H1 (cell line): ENCODE results near the gene SMC6. TPM values are rescaled to one million over a fixed set of nuclear protein-coding genes. Genes with fewer than 3 reads are reported as not detected.

Source experiments
- EP300 ChIP-seq, 2 experiments: IDR thresholded peaks; 1 replicate in 1 of 2; 2 replicates in 1 of 2; pipeline ENCODE4 v1.6.1; 2011 to 2012; ENCODE audit warnings: low read depth in 2 of 2, low read length in 2 of 2, mild to moderate bottlenecking in 2 of 2, borderline replicate concordance in 1 of 2, inconsistent platforms in 1 of 2, moderate library complexity in 1 of 2
- USF2 ChIP-seq: IDR thresholded peaks from 2 replicates; pipeline ENCODE4 v1.6.1; 2011; ENCODE audit warnings: low read length, improper control_type of control experiment
- polyA plus RNA-seq, 7 experiments: library from polyadenylated mRNA; depleted of rRNA in 3 of 7; stranded (reverse) in 5 of 7; unstranded in 2 of 7; fragments of >200 nt in 5 of 7; fragments of 200-250 nt in 2 of 7; gene quantifications; 1 replicate in 5 of 7; 2 replicates in 1 of 7; 4 replicates in 1 of 7; pipeline versions ENCODE4 v1.2.1 to v1.2.3, GENCODE V29; 2011 to 2013; ENCODE audit warnings: missing spikeins in 2 of 7, mixed read lengths in 2 of 7
- total RNA-seq: library from RNA; stranded (reverse); fragmentation: NEBNext Ultra II Directional; extraction: Animal tissue kit (Norgen Biotek cat#: 25700); gene quantifications from 2 replicates; pipeline ENCODE4 v1.2.1, GENCODE V29; 2021

The SMC6 gene
- total and polyA plus RNA-seq, 2 of the 8 experiments (the other 6 are each of a cell fraction or from before 2014, with no cell fraction given) = 9.7 to 49.5 TPM

GRCh38 chr2:17646838-17647701, 106.5 kb downstream of the SMC6 start (continued):
- TF ChIP-seq USF2 = no peak
- TF ChIP-seq EP300 (IDR thresholded peaks at IDR 0.05; ENCODE audit: borderline replicate concordance in 1 of 2, low read depth in 2 of 2, low read length in 2 of 2) = no peak
- TF ChIP-seq, all 59 proteins: peak for 0
